Activated CD4-positive, alpha-beta T cell treated with anti-CD3 and anti-CD28 coated beads, Interleukin-2, amount 10 ng/mL, durations not matched to agents 7 days and 5 days (primary cell): ENCODE measurements around the gene MYO5A. TPM values are rescaled to one million over a fixed set of nuclear protein-coding genes. Genes with fewer than 3 reads are reported as not detected.
"Not testable (repeated sequence)": the region's sequence is repeated elsewhere in the genome, so short reads cannot be mapped to it uniquely, and the experiment has no call there.

Experiments
- CTCF ChIA-PET: fragments of 350-600 bp; sonication (Branson Sonifier 250); formaldehyde crosslinking; loops from one replicate; lab custom pipeline; 2021; ENCODE audit warnings: antibody characterized with exemption; lab: Charles Lee
- POLR2A ChIA-PET: fragments of 350-600 bp; sonication (Branson Sonifier 250); formaldehyde crosslinking; loops from one replicate; lab custom pipeline; 2021; ENCODE audit warnings: antibody characterized with exemption; lab: Charles Lee
- DNase-seq: peaks from one replicate; pipeline ENCODE4 v3.0.0-alpha.2; 2020
- H3K27ac Mint-ChIP-seq: one replicate; pipeline ENCODE4 v1.8.0; 2021; ENCODE audit warnings: mild to moderate bottlenecking, moderate library complexity, mixed read lengths
- H3K27me3 Mint-ChIP-seq: one replicate; pipeline ENCODE4 v1.8.0; 2021; ENCODE audit warnings: mixed read lengths
- H3K36me3 Mint-ChIP-seq: one replicate; pipeline ENCODE4 v1.8.0; 2021; ENCODE audit warnings: low read depth, mixed read lengths
- H3K4me1 Mint-ChIP-seq: one replicate; pipeline ENCODE4 v1.8.0; 2021; ENCODE audit warnings: mixed read lengths
- H3K4me3 Mint-ChIP-seq: one replicate; pipeline ENCODE4 v1.8.0; 2021; ENCODE audit warnings: mild to moderate bottlenecking, moderate library complexity, mixed read lengths
- H3K9me3 Mint-ChIP-seq: one replicate; pipeline ENCODE4 v1.8.0; 2021; ENCODE audit warnings: mixed read lengths
- total RNA-seq, 2 experiments: library from RNA; stranded (reverse); gene quantifications; one replicate each; pipeline ENCODE4 v1.2.3, GENCODE V29; 2021

MYO5A gene
- total RNA-seq, 2 experiments from 2014 or later, result 34.0 to 34.5 TPM

GRCh38 chr15:52292780-52293392 is 235.8 kb downstream of the MYO5A start:
- DNase-seq, result no peak
- Mint-ChIP-seq H3K27me3 (peaks cover 49% of the 10 kb centered on the region), H3K4me3 (no peak overlapping the region), H3K36me3 (no peaks in the 10 kb centered on the region), H3K4me1 (peaks cover 31% of the 10 kb centered on the region), H3K9me3 (no peaks in the 10 kb centered on the region), H3K27ac (no peak overlapping the region)
- POLR2A ChIA-PET, result no interaction called here
- CTCF ChIA-PET, result interaction anchor here (1.4 kb wide), 1 partner anchor 12 kb away, joined by 4 read pairs; no protein-coding TSS in a partner anchor

DNA sequence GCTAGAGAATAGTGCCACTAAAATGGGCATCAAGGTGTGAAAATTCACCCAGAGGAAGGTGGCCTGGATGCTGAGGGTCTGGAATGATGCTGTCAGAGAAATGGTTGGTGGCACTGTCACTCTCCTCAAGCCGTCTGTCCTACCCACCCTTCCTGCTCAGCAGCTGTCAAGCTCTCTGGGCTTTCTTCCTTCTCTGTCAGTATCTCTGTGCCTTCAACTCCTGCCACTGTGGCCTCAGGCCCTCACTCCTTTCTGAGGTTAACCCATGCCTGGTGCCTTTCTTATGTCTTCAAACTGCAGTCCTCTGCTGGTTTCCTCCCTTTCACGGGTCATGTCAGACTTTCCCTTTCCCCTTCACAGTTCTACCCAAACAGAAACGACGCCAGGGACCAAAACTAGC is 237.5 kb downstream of the MYO5A start:
- no peak for DNase-seq
- H3K36me3 Mint-ChIP-seq, result no peaks in the 10 kb centered on the region
- peaks cover 31% of the 10 kb centered on the region for H3K4me1 Mint-ChIP-seq
- no peaks in the 10 kb centered on the region for H3K9me3 Mint-ChIP-seq
- no peak overlapping the region for H3K4me3 Mint-ChIP-seq
- ChIA-PET CTCF (no interaction called here), POLR2A (no interaction called here)
- H3K27ac Mint-ChIP-seq, result no peak overlapping the region
- H3K27me3 Mint-ChIP-seq, result peaks cover 38% of the 10 kb centered on the region

- H3K9me3 Mint-ChIP-seq, result no peaks in the 10 kb centered on the region
- ChIA-PET POLR2A (no interaction called here), CTCF (interaction anchor here (0.6 to 1.4 kb wide), 4 partner anchors 13 to 1098 kb away, joined by 3 to 6 read pairs (median 4); no protein-coding TSS in a partner anchor)
- H3K36me3 Mint-ChIP-seq, result no peaks in the 10 kb centered on the region
- no peak for DNase-seq
- no peak overlapping the region for H3K4me3 Mint-ChIP-seq
- peaks cover 34% of the 10 kb centered on the region for H3K27me3 Mint-ChIP-seq
- H3K27ac Mint-ChIP-seq, result no peak overlapping the region
- H3K4me1 Mint-ChIP-seq, result peaks cover 30% of the 10 kb centered on the region
Measured at GRCh38 chr15:52290800-52291199, 237.9 kb downstream of the MYO5A start.

DNA sequence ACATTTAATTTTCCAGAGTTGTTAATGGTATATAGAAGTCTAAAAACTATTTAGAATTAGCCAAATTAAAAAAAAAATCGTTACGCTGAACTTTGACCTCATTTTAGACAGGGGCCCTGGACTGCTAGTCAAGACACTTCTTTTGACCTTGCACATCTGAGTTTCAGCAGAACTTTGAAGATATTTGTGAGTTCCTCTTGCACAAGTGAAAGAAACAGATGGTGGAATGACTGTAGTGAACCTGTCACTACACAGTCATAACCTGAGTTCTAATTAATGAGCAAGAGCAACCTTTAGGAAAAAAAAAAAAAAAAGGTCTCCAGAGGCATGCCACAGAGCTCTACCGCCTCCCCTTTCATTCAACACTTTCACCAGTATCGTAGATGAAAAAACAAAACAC is 238.4 kb downstream of the MYO5A start:
- Mint-ChIP-seq H3K27me3 (peaks cover 34% of the 10 kb centered on the region), H3K27ac (no peak overlapping the region), H3K4me3 (no peak overlapping the region), H3K4me1 (peaks cover 30% of the 10 kb centered on the region), H3K36me3 (no peaks in the 10 kb centered on the region), H3K9me3 (no peaks in the 10 kb centered on the region)
- POLR2A ChIA-PET, result no interaction called here
- no peak for DNase-seq
- CTCF ChIA-PET, result interaction anchor here (0.6 to 1.4 kb wide), 4 partner anchors 13 to 1099 kb away, joined by 3 to 6 read pairs (median 4); no protein-coding TSS in a partner anchor

GRCh38 chr15:52289629-52290081 is 239.0 kb downstream of the MYO5A start:
- Mint-ChIP-seq H3K36me3 (no peaks in the 10 kb centered on the region), H3K4me3 (no peak overlapping the region), H3K9me3 (no peaks in the 10 kb centered on the region), H3K27ac (no peak overlapping the region), H3K4me1 (peaks cover 28% of the 10 kb centered on the region), H3K27me3 (peaks cover 30% of the 10 kb centered on the region)
- POLR2A ChIA-PET, result no interaction called here
- CTCF ChIA-PET, result interaction anchor here (1.2 to 1.4 kb wide), 3 partner anchors 12 to 459 kb away, joined by 3 to 4 read pairs (median 3); no protein-coding TSS in a partner anchor
- no peak for DNase-seq

- Mint-ChIP-seq H3K9me3 (no peaks in the 10 kb centered on the region), H3K27me3 (peaks cover 25% of the 10 kb centered on the region), H3K36me3 (no peaks in the 10 kb centered on the region), H3K4me3 (no peak overlapping the region), H3K27ac (no peak overlapping the region), H3K4me1 (peaks cover 24% of the 10 kb centered on the region)
- POLR2A ChIA-PET, result no interaction called here
- DNase-seq, result no peak
- CTCF ChIA-PET, result interaction anchor here (1.3 kb wide), 1 partner anchor 27 kb away, joined by 3 read pairs; no protein-coding TSS in a partner anchor
Measured at GRCh38 chr15:52288986-52289385, 239.7 kb downstream of the MYO5A start.

DNA sequence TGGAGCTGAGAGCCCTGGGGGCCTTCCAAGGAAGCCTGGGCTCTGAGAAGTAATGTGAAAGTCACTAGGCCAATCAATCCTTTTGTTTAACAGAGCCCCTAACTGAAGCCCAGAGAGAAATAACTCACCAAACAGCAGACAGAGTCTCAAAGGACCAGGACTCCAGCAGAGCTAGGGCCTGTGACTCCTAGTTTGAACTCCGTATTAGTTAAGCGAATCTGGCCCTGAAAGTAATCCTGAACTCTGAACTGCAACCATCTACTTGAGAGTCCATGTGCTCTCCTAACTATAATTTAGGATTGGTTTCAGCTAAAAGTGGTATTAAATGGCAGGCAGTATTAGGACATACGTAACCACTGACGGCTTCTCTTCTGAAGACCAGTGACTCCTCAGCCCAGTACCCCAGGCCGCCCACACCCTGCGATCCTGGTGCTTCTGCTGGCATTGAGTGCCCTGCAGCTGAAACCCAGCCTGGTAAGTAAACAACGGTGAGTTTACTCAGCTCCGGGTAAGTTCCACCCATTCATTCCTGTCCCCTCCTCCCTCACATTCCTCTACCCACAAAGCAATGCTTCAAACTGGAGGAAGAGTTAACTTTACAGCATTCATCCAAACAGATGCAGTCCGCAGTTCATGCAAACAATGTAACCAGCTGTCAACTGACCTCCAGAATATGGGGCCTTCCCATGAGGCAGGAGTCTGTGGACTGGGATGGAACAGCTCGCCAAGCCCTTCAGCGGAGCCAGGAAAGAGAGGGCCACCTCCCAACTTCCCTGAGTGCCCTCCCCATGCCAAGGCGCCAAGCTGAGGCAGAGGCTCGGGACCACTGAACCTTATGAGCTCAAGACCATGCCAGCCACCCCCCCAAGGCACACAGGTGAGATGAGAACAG is 240.4 kb downstream of the MYO5A start:
- Mint-ChIP-seq H3K27ac (no peak overlapping the region), H3K4me3 (no peak overlapping the region), H3K9me3 (no peaks in the 10 kb centered on the region), H3K36me3 (no peaks in the 10 kb centered on the region), H3K4me1 (peaks cover 18% of the 10 kb centered on the region), H3K27me3 (peaks cover 20% of the 10 kb centered on the region)
- POLR2A ChIA-PET, result no interaction called here
- CTCF ChIA-PET, result interaction anchor here (0.7 to 1.3 kb wide), 2 partner anchors 26 to 427 kb away, joined by 3 read pairs; no protein-coding TSS in a partner anchor
- DNase-seq, result no peak

- DNase-seq, result no peak
- Mint-ChIP-seq H3K27ac (no peak overlapping the region), H3K36me3 (no peaks in the 10 kb centered on the region), H3K4me1 (peaks cover 16% of the 10 kb centered on the region), H3K4me3 (no peak overlapping the region), H3K9me3 (no peaks in the 10 kb centered on the region), H3K27me3 (peaks cover 9% of the 10 kb centered on the region)
- ChIA-PET POLR2A (no interaction called here), CTCF (interaction anchor here (0.6 kb wide), 1 partner anchor 286 kb away, joined by 3 read pairs; no protein-coding TSS in a partner anchor)
Measured at GRCh38 chr15:52287114-52287513, 241.6 kb downstream of the MYO5A start.

- H3K9me3 Mint-ChIP-seq, H3K27ac Mint-ChIP-seq, H3K36me3 Mint-ChIP-seq, H3K27me3 Mint-ChIP-seq, H3K4me3 Mint-ChIP-seq, CTCF ChIA-PET, DNase-seq, POLR2A ChIA-PET: not testable (repeated sequence)
- peaks cover 12% of the 10 kb centered on the region for H3K4me1 Mint-ChIP-seq
Measured at GRCh38 chr15:52285941-52286340, 242.7 kb downstream of the MYO5A start.

DNA sequence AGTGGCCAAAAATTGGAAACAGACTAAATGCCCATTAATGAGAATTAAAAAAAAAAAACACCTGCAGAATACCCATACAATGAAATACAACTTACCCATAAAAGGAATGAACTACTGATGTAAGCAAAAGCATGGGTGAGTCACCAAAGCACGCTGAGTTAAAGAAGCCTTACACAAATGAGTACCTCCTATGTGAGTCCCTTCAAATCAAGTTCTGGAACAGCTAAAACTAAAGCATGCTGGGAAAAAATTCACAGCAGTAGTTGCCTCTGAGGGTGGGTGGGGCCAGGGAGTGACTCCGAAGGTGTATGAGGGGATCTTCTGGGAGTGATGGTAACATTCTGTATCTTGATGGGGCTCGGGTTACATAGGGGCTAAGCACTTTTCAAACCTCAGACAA is 244.5 kb downstream of the MYO5A start:
- Mint-ChIP-seq H3K27me3 (peaks cover 5% of the 10 kb centered on the region), H3K4me1 (no peaks in the 10 kb centered on the region), H3K4me3 (no peak overlapping the region), H3K27ac (no peak overlapping the region), H3K36me3 (no peaks in the 10 kb centered on the region), H3K9me3 (no peaks in the 10 kb centered on the region)
- ChIA-PET POLR2A (no interaction called here), CTCF (no interaction called here)
- no peak for DNase-seq

DNA sequence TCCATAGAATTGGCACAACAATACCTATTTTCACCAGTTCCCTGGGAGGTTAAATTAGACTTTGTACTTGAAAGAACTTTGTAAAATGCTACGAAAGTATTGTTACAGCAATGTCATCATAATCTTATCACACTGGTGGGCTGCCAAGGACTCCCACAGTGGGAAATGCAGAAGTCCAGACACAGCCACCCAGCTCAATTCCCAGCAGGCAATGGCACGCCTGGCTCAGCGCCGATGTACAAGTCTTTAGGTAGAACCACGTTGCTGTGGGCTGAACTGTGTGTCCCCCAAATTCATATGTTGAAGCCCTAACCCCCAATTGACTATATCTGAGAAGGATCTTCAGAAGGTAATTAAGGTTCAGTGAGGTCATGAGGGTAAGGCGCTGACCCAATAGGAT is 245.4 kb downstream of the MYO5A start:
- Mint-ChIP-seq H3K27ac (no peak overlapping the region), H3K9me3 (no peaks in the 10 kb centered on the region), H3K4me1 (no peaks in the 10 kb centered on the region), H3K36me3 (no peaks in the 10 kb centered on the region), H3K27me3 (peaks cover 5% of the 10 kb centered on the region), H3K4me3 (no peak overlapping the region)
- DNase-seq, result no peak
- POLR2A ChIA-PET, result no interaction called here
- CTCF ChIA-PET, result no interaction called here

DNA sequence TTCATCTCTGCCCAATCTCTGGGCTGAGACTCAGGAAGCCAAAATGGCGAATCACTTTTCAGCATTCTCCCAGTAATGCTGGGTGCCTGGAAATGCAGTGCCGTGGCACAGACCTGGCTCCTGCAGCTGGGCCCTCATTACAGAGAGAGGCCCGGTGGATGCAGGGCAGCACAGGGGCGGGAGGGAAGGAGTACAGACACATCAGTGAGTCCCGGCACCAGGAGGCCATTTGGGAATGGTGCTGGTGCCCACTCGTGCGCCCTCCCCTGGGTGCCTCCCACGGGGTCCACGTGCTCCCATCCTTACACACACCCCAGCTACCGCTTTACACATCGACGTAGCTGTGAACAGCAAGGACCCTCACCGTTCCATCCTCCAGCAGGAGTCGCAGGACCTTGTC is 246.3 kb downstream of the MYO5A start:
- no peak for DNase-seq
- Mint-ChIP-seq H3K27me3 (peaks cover 5% of the 10 kb centered on the region), H3K4me3 (no peak overlapping the region), H3K4me1 (no peaks in the 10 kb centered on the region), H3K9me3 (no peaks in the 10 kb centered on the region), H3K36me3 (no peaks in the 10 kb centered on the region), H3K27ac (no peak overlapping the region)
- ChIA-PET POLR2A (no interaction called here), CTCF (interaction anchor here (0.6 to 1.6 kb wide), 2 partner anchors 13 to 43 kb away, joined by 3 to 5 read pairs; no protein-coding TSS in a partner anchor)
